Measurements from ENCODE around the gene RFTN1. TPM values are rescaled to one million over a fixed set of nuclear protein-coding genes. Genes with fewer than 3 reads are reported as not detected.

RFTN1 gene
- total RNA-seq, 4 donors from 2014 or later = 42.4 to 94.4 (median 62.5) TPM

DNA sequence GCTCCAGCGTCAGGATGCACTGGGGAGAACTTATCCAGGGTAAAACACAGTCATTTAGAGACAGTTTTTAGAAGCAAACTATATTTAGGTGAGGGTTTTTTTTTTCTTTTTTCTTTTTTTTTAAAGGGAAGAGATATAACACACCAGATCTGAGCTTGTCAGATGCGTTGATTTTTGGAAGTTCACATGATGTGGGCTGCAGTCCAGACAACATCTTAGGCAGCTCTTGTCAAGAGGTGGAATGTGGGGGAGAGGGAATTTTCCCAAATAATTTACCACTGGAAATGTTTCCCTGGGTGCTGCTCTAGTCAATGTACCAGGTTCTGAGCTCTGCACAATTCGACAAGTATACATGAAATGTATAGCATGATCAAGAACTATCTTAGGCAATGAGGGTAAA is 155.2 kb downstream of the RFTN1 start:
- DNase-seq (ENCODE audit: low spot score) = no peak
- ATAC-seq (ENCODE audit: low FRiP score) = no peak
- TF ChIP-seq, protein P1, sequence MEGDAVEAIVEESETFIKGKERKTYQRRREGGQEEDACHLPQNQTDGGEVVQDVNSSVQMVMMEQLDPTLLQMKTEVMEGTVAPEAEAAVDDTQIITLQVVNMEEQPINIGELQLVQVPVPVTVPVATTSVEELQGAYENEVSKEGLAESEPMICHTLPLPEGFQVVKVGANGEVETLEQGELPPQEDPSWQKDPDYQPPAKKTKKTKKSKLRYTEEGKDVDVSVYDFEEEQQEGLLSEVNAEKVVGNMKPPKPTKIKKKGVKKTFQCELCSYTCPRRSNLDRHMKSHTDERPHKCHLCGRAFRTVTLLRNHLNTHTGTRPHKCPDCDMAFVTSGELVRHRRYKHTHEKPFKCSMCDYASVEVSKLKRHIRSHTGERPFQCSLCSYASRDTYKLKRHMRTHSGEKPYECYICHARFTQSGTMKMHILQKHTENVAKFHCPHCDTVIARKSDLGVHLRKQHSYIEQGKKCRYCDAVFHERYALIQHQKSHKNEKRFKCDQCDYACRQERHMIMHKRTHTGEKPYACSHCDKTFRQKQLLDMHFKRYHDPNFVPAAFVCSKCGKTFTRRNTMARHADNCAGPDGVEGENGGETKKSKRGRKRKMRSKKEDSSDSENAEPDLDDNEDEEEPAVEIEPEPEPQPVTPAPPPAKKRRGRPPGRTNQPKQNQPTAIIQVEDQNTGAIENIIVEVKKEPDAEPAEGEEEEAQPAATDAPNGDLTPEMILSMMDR (IDR thresholded peaks at IDR 0.05) = no peak

DNA sequence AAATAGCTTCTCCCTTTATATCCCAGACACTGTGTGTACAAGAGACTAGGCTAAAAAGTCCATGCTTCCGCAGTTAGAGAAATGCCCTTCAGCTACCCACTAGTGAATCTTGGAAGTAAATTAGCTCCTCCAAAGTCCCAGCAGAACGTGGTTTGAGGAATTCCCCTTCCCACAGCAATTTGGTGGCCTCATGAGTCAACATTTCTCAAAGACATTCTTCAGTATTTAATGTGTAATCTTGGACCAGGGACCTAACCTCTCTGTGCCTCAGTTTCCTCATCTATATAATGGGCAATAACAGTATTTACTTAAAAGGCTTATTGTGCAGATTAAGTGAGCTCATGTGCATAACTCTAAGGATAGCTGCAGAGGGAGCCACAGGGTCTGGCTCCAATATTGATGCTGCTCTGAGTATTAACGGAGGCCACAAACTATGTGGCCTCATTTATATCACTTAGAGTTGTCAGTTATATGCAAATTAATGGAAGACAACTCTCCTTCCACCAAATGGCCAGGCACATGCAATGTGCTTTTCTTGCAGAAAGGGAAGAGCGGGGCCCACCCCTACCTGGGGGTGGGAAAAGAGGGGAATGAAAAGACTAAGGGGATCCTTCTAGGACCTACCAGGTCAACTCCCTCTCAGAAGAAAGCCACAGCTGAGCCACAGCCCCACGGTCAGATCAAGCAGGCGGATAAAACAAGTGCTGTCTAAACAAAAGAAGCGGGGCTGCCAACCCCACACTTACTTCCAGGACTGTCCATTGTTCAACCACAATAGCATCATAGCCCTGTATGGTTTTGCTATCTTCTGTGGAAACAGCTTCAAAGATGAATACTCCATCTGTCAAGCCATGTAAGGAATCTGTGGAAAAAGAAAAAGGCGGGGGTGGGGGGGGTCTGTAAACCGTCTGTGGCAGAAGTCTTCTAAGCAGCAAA is 156.0 kb downstream of the RFTN1 start:
- DNase-seq (ENCODE audit: low spot score) (no peak), ATAC-seq (ENCODE audit: low FRiP score) (no peak)
- TF ChIP-seq, protein P1 (IDR thresholded peaks at IDR 0.05) = no peak

DNA sequence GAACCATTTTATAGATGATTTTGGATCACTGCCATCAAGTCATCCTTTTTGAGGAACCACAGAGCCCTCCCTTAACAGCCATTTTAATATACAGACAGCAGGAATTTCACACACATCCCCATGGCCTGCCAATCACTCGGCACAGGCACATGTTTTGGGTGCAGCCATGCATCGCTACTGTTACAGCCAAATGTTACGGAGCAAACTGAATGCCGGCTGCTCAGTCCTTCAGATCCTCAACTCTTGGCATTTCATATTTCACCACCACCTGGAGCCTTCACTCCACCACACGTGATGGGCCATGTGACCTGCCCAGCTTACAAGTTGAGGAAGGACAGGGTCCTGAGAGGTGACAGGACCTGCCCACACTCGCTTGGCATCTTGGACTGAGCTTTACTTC is 157.7 kb downstream of the RFTN1 start:
- TF ChIP-seq, protein P1 (IDR thresholded peaks at IDR 0.05) = no peak
- ATAC-seq (ENCODE audit: low FRiP score) (no peak), DNase-seq (ENCODE audit: low spot score) (no peak)

DNA sequence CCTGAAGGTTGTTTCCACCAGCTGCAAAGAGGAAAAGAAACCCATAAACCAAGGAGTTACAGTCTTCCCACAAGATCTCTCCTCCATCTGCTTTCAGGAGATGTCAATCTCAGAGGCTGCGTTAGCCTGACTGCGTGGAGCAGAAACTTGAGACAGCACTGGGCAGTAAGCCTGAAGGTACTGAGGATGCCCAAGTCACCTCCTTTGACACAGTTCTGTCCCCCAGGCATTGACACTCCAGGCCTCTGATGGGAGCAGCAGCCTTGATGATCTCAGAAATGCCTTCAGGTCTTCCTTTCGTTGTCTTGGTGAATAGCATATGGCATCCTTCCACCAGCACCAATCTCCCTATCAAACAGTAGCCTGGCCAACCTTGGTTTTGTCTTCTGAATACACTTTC is 159.2 kb downstream of the RFTN1 start:
- no peak for ATAC-seq (ENCODE audit: low FRiP score)
- DNase-seq (ENCODE audit: low spot score) = no peak
- TF ChIP-seq, protein P1 (IDR thresholded peaks at IDR 0.05) = no peak

DNA sequence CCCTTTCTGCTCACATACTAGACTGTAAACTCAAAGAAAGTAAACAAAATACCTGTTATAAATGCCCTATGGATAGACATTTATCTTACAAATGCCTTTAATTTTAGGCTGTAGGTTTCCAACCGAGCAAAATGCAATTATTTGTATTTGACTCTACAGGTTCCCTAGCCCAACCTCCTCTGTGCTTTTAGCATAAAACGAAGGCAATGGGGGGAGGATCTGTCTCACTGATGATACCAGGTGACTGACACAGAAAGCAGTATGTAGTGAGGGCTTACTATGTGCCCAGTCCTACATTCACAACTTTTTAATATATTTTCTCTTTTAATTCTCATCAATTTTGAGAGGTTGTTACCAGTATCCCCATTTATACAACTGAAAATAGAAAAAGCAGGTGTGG is 161.1 kb downstream of the RFTN1 start:
- TF ChIP-seq, protein P1 (IDR thresholded peaks at IDR 0.05) = no peak
- DNase-seq (ENCODE audit: low spot score) (no peak), ATAC-seq (ENCODE audit: low FRiP score) (no peak)

DNA sequence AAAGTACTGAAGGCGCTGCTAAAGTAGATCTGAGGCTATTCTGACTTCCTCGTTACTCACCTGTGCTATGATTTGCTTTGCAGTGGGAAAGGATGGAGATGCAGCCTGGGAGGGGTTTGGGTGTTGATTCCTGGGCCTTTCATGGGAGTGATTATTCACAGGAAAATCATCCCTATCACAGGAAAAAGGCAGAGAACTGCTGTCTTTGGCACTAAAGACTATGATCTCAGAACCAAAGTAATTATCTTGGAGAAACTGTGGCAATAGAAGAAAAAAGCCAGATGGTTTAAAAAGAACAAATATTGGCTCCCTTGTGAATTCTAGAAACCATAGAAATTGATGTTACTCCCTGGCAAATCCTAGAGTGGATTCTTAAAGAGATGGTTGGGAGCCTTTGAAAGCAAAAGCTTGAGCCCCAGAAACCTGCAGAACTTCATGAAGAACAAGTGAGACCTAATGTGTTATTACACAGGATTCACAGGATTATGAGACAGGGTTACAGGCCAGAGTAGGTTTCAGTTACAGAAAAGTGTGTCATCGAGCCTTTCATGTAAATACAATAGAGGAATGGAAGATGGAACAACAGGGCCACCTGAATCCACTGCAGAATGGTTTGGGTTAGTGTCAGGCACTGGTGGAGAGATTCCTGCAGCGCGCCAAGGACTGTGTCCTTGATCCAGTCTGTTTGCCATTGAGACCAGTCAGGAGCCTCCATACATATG is 162.7 kb downstream of the RFTN1 start:
- TF ChIP-seq, protein P1 (IDR thresholded peaks at IDR 0.05) = no peak
- DNase-seq (ENCODE audit: low spot score) = no peak
- no peak for ATAC-seq (ENCODE audit: low FRiP score)
